ENCODE data around the gene ERAS.

DNA sequence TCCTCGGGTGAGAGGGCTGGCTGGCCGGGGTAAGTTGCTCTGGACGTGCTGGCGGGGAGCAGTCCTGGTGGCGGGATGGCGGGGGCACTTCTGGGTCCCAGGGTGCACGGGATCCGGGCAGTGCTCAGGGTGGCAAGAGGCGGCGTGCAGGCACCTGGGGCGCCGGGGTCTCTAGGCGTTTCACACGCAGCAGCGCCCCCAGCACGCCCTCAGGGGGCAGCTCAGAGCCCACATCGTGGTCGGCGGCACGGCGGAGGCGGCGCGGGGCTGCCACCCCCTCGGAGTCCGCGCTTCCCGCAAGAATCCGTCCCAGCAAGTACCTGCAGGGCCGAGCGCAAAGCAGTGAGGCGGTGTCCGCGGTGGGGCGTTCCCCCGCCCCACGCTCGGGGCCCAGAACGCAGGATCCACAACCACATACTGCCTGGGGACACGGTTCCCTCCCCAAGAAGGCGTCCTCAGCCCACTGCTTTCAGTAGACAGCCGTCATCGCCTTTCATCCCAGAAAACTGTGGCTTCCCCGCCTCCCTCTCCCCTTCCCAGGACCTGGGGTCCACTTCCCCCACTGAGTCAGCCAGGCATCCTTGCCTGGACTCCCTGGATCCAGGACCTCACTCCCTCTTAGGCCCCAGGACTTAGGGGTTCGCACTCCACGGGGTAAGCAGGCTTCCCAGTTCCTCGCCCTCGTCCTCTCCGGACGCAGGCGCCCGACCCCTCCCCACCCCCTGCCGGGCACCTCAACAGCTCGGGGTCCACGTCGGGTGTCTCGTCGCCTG lies 5.0 kb downstream of the ERAS start:
- TF ChIP-seq MLLT10 (CRISPR knock-in tag; IDR thresholded peaks at IDR 0.05) (no peak), TCF7L2 (IDR thresholded peaks at IDR 0.05; ENCODE audit: low read depth, low read length) (no peak), POLR2AphosphoS5 (IDR thresholded peaks at IDR 0.05; ENCODE audit: low read depth, low read length) (no peak), SIN3A (IDR thresholded peaks at IDR 0.05; ENCODE audit: borderline replicate concordance, low read depth, low read length) (no peak), EZH2 (conservative IDR thresholded peaks at IDR 0.05; ENCODE audit: low read depth, low read length) (no peak), ZNF747 (CRISPR knock-in tag; IDR thresholded peaks at IDR 0.05; ENCODE audit: borderline replicate concordance) (no peak), FOXK1 (CRISPR knock-in tag; IDR thresholded peaks at IDR 0.05; ENCODE audit: borderline replicate concordance, low read depth) (no peak), TAF1 (CRISPR knock-in tag; IDR thresholded peaks at IDR 0.05) (no peak)
- TF ChIP-seq, protein P1, sequence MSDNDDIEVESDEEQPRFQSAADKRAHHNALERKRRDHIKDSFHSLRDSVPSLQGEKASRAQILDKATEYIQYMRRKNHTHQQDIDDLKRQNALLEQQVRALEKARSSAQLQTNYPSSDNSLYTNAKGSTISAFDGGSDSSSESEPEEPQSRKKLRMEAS (IDR thresholded peaks at IDR 0.05), result no peak
- TF ChIP-seq, protein P2, sequence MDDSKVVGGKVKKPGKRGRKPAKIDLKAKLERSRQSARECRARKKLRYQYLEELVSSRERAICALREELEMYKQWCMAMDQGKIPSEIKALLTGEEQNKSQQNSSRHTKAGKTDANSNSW (CRISPR knock-in tag; IDR thresholded peaks at IDR 0.05; ENCODE audit: borderline replicate concordance), result no peak
- TF ChIP-seq, protein P3, sequence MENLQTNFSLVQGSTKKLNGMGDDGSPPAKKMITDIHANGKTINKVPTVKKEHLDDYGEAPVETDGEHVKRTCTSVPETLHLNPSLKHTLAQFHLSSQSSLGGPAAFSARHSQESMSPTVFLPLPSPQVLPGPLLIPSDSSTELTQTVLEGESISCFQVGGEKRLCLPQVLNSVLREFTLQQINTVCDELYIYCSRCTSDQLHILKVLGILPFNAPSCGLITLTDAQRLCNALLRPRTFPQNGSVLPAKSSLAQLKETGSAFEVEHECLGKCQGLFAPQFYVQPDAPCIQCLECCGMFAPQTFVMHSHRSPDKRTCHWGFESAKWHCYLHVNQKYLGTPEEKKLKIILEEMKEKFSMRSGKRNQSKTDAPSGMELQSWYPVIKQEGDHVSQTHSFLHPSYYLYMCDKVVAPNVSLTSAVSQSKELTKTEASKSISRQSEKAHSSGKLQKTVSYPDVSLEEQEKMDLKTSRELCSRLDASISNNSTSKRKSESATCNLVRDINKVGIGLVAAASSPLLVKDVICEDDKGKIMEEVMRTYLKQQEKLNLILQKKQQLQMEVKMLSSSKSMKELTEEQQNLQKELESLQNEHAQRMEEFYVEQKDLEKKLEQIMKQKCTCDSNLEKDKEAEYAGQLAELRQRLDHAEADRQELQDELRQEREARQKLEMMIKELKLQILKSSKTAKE (CRISPR knock-in tag; IDR thresholded peaks at IDR 0.05; ENCODE audit: borderline replicate concordance), result no peak

Measured in HepG2 (cell line).